RWPE1 (cell line): ENCODE results near the gene CIZ1.
A peak's percentile ranks its signal among the peaks of the same experiment; 100 is the strongest.

ENCODE experiments used
- CTCF ChIA-PET: fragments of 350-600 bp; sonication (Branson Sonifier 250); formaldehyde crosslinking; extraction: SDS; loops from one replicate; lab custom pipeline; 2021; lab: Yijun Ruan, JAX
- POLR2A ChIA-PET: fragments of 400-600 bp; formaldehyde crosslinking; extraction: SDS; loops from one replicate; lab custom pipeline; 2020; ENCODE audit warnings: antibody characterized with exemption; ENCODE audit not compliant: low non-redundant PET; lab: Yijun Ruan, JAX
- DNase-seq: peaks from one replicate; pipeline ENCODE4 v3.0.0; 2012; ENCODE audit warnings: low spot score
- H3K27ac ChIP-seq: fragments of 450-650 bp; 2 replicates; pipeline ENCODE4 v1.5.1; 2017
- TF ChIP-seq, protein P1 (sequence below): fragments of 450-650 bp; conservative IDR thresholded peaks from 2 replicates; pipeline ENCODE4 v1.5.1; 2017; ENCODE audit warnings: low read depth, mild to moderate bottlenecking

CIZ1 gene

DNA sequence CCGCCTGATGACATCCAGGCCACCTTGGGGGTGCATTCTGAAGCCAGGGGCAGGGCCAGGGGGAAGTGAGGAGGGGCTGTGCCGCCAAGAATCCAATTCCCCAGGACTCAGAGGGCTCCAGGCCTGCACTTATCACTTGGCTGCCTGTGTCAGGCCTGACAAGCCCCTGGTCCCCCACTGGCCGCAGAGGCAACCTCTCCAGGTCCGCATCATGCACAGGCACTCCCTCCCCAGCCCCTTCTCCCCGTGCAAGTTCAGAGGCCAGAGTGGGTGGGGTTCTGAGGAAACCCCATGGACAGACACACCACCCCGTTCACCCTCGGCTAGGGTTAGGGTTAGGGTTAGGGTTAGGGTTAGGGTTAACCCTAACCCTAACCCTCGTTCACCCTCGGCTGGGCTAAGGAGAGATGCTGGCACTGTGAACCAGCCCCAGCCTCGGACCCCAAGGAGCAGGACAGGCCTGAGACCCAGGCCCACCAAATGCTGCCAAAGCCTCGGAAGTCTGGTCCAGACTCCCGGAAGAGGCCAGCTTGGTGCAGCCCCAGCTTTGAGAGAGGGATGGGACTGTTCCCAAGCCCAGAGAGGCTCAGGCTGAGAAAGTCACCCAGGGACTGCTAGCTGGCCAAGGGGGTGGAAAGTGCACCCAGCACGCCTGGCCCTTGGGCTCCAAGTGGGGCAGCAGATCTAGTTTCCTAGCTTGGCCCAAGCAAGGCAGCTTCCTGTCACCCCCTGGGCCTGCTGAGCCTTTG is 37.3 kb downstream of the CIZ1 start:
- H3K27ac ChIP-seq = no peak overlapping the region
- ChIA-PET POLR2A (no interaction called here), CTCF (interaction anchor here (0.6 kb wide), 1 partner anchor 25 kb away, joined by 4 read pairs; no protein-coding TSS in a partner anchor)
- TF ChIP-seq, protein P1, sequence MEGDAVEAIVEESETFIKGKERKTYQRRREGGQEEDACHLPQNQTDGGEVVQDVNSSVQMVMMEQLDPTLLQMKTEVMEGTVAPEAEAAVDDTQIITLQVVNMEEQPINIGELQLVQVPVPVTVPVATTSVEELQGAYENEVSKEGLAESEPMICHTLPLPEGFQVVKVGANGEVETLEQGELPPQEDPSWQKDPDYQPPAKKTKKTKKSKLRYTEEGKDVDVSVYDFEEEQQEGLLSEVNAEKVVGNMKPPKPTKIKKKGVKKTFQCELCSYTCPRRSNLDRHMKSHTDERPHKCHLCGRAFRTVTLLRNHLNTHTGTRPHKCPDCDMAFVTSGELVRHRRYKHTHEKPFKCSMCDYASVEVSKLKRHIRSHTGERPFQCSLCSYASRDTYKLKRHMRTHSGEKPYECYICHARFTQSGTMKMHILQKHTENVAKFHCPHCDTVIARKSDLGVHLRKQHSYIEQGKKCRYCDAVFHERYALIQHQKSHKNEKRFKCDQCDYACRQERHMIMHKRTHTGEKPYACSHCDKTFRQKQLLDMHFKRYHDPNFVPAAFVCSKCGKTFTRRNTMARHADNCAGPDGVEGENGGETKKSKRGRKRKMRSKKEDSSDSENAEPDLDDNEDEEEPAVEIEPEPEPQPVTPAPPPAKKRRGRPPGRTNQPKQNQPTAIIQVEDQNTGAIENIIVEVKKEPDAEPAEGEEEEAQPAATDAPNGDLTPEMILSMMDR = no peak
- DNase-seq = no peak

DNA sequence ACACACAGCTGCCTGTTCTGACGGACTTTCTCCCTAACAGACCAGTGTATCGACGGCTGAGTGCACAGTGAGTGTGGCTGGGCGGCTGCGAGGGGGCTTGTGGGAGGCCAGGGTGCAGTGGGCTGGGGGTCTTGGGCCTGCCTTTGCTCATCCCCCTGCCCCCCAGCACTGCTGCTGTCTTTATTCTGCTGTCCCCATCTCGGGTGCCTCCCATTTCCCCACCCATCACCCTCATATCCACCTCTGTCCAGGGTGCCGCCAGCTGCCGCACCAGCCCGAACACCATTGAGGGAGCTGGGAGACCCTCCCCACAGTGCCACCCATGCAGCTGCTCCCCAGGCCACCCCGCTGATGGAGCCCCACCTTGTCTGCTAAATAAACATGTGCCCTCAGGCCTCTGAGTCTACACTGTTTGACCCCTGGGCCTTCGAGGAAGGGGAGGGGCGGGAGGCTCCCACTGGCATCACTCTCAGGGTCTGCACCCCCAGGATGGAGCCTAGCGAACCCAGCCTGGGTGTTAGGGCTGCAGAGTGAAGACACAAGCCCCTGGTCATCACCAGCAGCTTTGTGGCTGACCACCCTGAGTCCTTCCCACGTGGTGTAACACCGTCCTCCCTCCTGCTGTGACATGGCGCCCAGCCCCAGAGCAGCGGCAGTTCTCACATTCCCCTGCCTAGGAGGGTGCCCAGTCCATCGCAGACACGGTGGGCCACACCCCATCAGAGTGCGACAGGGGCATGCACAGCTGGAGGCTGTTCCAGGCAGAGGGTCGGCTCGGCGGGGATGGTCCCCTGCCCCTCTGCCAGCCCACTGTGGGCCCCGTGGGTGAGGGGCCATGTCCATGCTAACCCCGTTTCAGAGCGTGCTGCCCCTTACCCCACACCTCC is 38.1 kb downstream of the CIZ1 start:
- ChIA-PET CTCF (interaction anchor here (0.6 to 1.0 kb wide), 2 partner anchors 36 to 1029 kb away, joined by 3 read pairs; no protein-coding TSS in a partner anchor), POLR2A (no interaction called here)
- DNase-seq = no peak

DNA sequence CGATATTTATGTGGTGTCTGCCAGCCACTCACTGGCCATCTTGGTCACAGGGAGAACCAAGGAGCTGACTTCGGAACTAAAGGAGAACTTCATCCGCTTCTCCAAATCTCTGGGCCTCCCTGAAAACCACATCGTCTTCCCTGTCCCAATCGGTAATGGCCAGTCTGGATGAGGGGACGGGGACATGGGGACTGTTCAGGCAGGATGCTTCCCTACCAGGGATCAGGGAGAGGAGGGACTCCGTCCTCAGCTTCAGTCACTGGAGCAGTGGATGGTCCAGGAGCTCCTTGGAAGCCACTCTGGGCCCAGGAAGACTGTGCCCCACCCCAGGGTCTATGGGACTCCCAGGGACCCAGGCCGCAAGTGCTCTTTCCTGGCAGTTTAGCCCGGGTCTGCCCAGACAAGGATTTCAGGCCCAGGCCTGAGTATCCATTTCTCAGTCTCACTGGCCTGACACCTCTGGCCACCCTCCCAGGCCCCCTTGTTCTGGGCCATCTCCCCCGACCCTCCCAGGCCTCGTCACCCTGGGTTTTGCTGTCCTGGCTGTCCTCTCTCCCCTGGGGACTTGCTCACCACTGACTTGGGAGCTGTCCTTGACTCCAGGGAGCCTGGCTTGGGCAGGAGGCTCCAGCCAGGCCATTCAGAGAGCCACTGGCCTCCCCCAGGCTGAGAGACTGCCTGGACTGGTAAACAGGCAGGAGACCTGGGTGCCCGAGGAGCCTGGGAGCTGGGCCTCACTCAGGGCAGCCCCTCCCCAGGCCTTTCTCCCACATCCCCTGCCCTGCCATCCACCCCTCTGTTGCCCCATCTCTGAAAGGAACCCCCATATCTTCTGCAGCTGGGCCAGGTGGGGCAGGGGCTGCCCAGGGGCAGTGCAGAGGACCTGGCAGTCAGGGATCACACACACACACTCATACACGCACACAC is 39.0 kb downstream of the CIZ1 start:
- ChIA-PET POLR2A (no interaction called here), CTCF (interaction anchor here (1.0 to 1.3 kb wide), 2 partner anchors 34 to 35 kb away, joined by 3 to 4 read pairs; no protein-coding TSS in a partner anchor)
- TF ChIP-seq, protein P1 = no peak
- no peak for DNase-seq
- peak overlapping the region; percentile 2; the same call in 1 of the 2 replicates for H3K27ac ChIP-seq

More for the DNA sequence above, 38.1 kb downstream of the CIZ1 start:
- TF ChIP-seq, protein P1 = no peak
- no peak overlapping the region; the same call in 1 of the 2 replicates for H3K27ac ChIP-seq

DNA sequence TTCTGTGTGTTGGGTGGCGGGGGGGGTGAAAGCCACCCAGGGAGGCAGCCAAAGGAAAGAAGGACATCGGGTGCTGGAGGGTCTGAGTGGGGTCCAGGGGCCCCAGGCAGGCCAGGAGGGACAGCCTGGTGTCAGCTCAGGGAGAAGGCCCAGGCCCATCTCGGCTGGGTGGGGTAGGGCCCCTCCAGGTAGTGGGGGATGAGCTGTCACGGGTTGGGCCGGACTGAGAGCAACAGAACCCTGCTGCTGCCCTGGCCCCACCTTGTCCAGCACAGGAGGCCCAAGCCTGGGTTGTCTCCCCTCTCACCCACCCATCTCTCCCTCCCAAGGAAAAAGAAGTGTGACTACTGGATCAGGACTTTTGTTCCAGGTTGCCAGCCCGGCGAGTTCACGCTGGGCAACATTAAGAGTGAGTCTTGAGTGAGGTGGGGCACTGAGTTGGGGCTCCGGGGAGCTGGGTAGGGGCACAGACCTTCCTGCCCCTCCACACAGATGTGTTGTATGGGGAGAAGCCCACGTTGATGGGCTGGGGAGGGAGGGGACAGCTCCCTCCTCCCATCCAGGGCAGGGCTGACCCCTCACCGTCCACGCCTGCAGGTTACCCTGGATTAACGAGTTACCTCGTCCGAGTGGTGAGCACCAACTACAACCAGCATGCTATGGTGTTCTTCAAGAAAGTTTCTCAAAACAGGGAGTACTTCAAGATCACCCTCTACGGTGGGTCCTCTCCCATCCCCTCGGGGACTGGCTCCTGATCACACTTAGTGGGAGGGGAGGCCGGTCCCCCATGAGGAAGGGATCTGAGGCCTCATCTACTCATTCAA is 39.9 kb downstream of the CIZ1 start:
- no peak overlapping the region for H3K27ac ChIP-seq
- ChIA-PET POLR2A (interaction anchor here (0.6 to 1.1 kb wide), 2 partner anchors 8 kb away, joined by 3 to 4 read pairs; partner anchors contain the start of gene BBLN), CTCF (interaction anchor here (0.8 to 1.4 kb wide), 3 partner anchors 34 to 48 kb away, joined by 3 to 4 read pairs (median 4); no protein-coding TSS in a partner anchor)
- no peak for DNase-seq
- TF ChIP-seq, protein P1 = no peak

DNA sequence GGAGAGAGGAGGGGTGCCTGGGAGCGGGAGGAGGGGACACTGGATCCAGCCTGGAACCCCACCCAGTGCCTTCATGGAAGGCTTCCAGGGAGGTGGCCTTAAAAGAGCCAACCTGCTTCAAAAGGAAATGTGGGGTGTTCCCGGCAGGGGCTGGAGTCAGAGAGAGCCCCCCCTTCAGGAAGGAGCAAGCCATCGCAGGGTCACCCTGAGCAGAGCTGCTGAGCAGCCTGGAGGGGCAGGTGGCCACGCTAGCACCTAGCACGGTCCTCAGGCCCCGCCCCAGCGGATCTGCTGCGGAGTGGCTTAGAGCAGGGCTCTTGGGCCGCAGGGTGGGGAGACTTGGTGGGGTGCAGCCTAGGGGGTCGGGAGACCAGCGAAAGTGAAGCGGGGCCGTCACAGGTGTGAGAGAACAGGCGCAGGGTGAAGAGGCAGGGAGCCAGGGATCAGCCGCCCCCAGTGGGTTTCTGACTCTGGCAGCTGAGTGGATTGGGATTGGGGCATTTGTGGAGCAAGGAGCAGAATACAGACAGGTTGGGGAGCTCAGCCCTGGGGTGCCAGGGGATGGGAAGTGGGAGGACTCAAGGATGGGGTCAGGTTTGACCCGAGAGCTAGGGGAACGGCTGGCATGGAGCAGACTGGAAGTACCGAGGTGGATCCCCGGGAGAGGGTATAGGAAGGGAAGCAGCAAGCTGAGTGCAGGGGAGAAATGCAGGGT is 40.6 kb downstream of the CIZ1 start:
- TF ChIP-seq, protein P1 = no peak
- no peak for DNase-seq
- POLR2A ChIA-PET = interaction anchor here (0.5 to 1.1 kb wide), 2 partner anchors 9 to 208 kb away, joined by 3 read pairs; no protein-coding TSS in a partner anchor
- CTCF ChIA-PET = interaction anchor here (0.5 to 1.4 kb wide), 5 partner anchors 26 to 59 kb away, joined by 3 to 4 read pairs (median 4); no protein-coding TSS in a partner anchor
- H3K27ac ChIP-seq = no peak overlapping the region; the same call in 1 of the 2 replicates
